NCI-H748 (cell line): ENCODE results near the gene ZNF493.

Experiments
- DNase-seq: peaks from one replicate; lab custom pipeline; 2025; ENCODE audit not compliant: unreplicated experiment; lab: John Stamatoyannopoulos, UW

ZNF493 gene

GRCh38 chr19:21462540-21462939 is 65.6 kb downstream of the ZNF493 start:
- DNase-seq, result no peak

DNA sequence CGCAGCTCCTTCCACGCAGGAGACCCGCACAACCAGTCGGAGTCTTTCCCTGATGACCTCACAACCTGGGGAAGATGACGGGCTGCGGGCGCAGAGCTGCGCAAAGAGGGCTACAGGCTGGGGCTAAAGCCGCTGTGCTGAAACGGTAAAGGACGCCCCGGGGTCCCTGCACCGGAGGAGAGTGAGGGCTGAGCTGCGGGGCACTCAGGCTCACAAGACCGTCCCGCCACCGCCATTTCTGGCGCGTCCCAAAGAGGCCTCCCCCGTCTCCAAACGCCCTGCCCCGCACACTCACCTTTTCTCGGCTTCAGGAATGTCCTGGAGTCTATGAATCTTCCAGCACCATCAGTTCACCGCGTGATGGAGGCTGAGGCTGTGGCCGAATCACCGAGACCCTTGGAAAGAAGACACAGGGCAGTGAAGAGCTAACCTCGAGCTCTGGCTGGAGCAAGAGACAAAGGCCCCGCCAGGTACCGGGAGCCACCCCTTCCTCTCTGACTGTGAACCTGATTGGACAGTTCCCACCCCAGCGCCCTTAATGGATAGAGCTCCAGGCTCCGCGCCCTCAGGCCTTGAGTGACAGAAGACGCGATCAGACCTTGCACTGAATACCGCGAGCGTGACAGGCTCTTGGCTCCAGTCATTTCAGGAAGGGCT is 66.6 kb downstream of the ZNF493 start:
- peak; percentile 80 for DNase-seq

GRCh38 chr19:21466627-21467026 is 69.7 kb downstream of the ZNF493 start:
- DNase-seq, result no peak

DNA sequence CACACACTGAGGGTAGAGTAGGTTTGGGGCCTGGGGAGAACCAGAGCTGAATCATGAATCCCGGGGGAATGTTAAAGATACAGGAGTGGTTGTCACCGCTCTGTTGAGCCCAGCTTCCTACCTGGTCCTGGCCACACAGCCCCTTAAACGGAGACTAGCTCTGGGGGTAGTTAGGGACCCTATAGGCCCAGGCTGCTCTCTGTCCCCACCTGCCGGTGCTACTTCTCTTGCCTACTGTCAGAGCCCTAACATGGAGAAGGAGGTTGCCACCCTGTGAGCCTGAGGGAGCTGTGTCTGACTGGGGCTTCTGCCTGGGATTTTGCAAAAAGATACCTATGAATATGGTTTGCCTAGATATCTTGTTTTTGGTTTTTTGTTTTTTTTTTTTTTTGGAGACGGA is 71.9 kb downstream of the ZNF493 start:
- DNase-seq, result peak; percentile 24

- DNase-seq, result no peak
Observed at GRCh38 chr19:21472507-21472906, 75.6 kb downstream of the ZNF493 start.

DNA sequence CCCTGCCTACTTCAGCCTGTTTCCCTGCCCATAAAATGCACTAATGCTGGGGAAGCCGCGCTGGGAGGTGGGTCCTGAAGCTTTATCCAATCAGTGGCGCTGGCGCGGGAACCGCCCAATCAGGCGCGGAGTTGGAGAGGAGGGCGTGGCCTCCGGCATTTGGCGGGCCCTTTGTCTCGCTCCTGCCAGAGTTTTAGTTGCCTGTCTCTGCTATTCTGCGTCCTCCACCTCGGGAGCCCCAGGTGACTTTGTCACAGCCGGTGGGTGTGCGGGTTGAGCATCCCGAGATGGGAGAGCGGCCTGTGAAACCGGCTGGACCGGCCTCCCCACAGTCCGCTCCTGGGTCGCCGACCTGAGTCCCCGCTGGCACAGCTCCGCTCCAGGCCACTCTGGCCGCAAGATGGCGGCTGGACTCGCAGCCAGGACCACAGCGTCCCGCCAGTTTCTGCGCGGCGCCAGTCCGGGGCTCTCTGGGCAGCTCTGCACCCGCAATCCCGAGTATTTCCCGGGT is 77.8 kb downstream of the ZNF493 start:
- peak; percentile 84 for DNase-seq
